Stimulated activated CD8-positive, alpha-beta memory T cell treated with anti-CD3 and anti-CD28 coated beads, Interleukin-7, amount 100 ng/mL, for 24 hours (primary cell): ENCODE data around the gene CPLX3.
"Not testable (repeated sequence)": the region's sequence is repeated elsewhere in the genome, so short reads cannot be mapped to it uniquely, and the experiment has no call there.

Experiments used
- DNase-seq: peaks from one replicate; pipeline ENCODE4 v3.0.0-alpha.2; 2020; ENCODE audit warnings: low read depth

The CPLX3 gene, protein sequence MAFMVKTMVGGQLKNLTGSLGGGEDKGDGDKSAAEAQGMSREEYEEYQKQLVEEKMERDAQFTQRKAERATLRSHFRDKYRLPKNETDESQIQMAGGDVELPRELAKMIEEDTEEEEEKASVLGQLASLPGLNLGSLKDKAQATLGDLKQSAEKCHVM

DNA sequence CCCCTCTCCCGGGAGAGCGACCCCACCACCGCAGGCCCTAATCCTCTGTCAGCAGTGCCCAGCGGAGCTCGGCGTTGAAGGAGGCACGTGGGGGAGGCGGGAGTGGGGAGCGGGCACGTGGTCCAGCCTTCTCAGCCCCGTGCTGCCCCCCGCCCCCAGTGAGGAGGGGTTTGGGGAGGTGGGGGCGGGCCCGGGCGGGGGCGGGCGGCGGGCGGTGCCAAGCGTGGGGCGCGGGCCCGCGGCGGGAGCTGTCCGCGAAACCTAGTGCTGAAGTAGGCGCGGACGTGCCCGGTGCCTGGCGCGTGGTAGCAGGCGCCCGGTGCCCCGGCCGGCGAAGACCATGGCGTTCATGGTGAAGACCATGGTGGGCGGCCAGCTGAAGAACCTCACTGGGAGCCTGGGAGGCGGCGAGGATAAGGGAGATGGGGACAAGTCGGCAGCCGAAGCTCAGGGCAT is at the start of gene CPLX3:
Gene CPLX3 (plus strand): TSS at position 264 of the 456 bp plus-strand sequence. CDS start 77 bp downstream, at position 341.
- no peak for DNase-seq

DNA sequence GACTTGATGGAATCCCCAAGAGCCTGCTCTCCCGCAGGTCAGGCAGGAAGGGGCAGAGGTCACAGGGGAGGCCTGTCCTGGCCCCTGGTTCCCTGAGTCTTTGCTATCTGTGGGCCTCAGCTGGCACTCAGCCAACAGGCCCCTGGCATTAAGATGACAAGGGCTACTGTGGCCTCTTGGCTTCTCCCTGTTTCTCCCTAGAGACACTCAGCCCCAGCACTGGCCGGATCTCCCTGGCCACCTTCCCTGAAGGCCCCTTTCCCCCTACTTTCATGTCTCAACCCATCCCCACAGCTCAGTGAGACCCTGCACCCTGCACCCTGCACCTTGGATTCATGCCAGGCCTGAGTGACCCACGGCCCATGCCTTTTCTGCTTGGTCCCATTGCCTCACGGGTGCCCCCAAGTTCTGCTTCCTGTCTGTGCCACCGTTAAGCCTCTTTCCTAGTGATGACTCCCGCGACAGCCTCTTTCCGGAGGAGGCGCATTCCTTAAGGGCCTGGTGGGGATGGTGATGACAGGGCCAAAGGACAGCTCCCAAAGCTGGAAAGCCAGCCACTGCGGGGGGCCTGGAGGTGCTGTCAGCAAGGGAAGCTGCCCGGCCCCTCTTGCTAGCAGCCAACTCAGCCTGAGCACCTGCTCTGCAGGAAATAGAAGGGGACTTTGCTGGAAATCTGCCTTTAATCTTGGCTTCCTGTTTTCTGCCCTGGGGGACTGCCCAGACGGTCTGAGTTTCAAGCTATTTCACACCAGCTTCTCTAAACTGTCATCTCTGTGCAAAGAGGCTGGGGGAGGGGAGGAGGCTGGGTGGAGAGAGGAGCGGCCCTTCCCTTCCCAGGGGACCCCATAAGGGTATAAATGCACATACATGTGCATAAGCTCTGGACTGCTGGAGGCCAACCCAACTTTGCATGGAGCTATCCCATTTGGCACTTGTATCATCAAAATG is 49.3 kb upstream of the CPLX3 start:
- DNase-seq: no peak

DNA sequence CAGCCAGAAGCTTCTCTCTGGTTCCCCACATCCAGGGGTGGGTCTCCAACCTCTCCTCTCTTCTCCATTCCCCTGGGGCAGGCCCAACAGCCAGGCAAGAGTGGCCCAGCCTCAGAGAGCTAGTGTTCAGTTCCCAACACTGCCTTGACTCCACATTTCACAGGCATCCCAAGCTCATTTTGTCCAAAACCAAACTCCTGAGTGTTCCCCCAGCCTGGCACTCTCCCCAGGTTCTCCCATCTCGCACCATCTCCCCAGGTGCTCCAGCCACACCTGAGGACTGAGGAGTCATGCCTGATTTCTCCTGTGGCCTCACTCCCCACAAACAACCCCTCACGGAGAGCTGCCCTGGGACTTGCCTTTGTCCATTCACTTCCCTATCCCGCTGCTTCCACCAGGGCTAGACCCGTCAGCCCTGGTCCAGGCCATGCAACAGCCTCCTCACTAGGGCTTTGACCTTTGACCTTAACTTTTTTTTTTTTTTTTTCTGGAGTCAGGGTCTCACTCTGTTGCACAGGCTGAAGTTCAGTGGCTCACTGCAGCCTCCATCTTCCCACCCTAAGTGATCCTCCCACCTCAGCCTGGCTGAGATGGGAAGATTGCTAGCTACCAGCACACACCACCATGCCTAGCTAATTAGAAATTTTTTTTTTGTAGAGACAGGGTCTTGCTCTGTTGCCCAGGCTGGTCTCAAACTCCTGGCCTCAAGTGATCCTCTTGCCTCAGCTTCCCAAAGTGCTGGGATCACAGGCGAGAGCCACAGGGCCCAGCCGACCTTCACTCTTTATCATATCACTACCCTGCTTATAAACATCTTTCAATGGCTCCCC is 48.4 kb upstream of the CPLX3 start:
- no peak for DNase-seq

DNA sequence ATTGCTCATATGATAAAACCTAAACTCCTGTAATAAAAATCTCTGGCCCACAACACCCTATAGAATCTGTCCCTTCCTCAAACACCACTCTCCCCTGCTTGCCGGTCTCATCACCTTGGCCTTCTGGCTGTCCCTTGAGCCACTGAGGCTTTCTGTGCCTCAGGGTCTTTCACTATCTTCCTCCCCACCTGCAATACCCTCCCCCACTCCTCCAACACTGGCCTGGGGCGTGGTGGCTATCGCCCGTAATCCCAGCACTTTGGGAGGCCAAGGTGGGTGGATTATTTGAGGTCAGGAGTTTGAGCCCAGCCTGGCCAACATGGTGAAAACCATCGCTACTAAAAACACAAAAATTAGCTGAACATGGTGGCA is 47.8 kb upstream of the CPLX3 start:
- DNase-seq: no peak

DNA sequence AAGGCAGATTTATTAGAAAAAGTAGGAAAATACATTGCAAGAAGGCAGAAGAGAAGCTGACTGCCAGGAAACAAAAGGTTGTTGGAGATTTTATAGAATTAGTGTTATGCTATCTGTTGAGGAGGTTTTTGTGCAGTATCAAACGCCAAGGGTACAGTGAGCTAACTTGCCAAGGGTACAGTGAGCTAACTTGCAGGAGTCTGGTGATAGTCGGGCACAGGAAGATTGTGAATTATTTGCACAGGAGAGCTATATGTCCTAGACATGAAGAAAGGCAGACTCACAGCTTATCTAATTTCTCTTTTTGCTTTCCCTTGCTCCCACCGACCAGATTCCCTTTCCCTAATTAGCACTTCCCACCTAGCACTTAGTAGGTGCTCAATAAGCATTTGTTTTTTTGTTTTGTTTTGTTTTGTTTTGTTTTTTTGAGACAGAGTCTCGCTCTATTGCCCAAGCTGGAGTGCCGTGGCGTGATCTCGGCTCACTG is 47.2 kb upstream of the CPLX3 start:
- no peak for DNase-seq

DNA sequence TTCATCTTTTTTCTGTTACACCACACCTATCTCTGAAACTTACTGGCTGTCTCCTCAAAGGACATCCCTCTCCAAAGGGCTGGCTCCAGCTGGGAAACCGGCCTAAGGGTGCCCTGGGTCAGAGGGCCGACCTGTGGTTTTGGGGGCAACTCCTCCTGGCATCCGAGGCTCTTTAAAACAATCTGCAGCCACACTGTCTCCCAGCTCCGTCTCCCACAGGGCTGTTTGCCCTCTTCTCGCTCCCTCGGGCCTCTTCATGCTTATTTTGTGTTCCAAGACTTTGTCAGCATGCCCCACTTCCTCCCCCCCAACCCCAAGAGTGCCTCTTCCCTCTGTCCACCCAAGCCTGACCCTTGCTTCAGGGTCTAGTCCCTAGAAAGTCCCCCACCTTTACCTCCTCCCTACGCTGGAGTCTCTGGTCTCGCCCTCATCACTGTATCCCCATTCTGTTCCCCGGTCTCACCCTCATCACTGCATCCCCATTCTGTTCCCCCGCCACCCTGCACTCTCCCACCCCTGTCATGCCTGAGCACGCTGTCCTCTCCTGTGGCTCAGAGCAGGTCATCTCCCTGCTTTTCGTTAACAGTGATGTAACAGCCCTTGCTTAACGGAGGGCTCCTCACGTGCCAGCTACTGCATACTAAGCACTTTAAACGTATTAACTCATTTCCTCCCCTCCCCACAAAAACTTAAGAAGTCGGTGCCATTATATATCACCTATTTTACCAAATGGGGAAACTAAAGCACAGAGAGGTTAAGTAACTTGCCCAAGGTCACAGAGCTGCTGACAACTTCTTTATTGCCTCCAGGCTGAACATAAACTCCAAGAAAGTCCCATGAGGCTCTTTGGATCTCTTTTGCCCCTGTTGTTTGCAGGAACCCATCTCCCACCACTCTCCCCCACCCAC is 45.6 kb upstream of the CPLX3 start:
- no peak for DNase-seq

DNA sequence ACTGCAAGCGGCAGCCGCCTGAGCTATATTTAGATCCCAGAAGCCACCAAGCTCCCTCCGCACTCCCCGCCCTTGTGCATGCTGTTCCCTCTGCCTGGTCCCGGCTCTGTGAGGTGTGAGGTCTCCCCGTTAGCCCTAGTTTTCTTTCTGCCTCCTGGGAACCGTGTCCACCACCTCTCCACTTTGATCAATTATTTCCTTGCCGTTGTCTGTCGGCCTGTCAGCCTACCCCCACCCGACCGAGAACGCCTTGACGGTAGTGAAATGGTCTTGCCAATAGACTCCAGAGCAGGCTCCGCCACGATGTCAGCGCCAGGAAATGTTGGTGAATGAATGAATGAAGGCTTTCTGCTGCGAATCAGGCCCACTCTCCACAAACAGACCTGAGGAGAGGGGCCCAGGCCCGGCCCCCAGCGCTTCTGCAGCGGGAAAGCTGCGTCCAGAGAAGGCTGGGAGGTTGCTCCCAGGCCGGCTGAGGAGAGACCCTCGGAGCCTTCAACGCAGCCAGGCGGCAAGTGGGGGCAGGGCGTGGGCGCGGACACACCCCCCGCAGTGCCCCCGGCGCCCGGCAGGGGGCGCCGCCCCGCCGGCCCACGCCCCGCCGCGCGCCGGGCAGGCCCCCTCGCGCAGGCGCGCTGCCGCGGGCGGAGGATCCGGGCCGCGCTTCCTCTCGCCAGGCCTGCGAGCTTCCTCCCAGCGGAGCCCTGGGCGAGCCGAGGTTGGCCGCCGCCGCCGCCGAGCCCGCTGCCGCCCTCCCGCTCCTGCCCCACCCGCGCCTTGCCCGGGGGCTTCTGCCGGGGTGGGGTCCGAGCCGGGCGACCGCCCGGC is 44.8 kb upstream of the CPLX3 start, which contains the start of gene CSK:
Gene CSK (plus strand): TSS at position 650 of the 828 bp plus-strand sequence. CDS start 16,218 bp downstream, outside the sequence.
- no peak for DNase-seq

DNA sequence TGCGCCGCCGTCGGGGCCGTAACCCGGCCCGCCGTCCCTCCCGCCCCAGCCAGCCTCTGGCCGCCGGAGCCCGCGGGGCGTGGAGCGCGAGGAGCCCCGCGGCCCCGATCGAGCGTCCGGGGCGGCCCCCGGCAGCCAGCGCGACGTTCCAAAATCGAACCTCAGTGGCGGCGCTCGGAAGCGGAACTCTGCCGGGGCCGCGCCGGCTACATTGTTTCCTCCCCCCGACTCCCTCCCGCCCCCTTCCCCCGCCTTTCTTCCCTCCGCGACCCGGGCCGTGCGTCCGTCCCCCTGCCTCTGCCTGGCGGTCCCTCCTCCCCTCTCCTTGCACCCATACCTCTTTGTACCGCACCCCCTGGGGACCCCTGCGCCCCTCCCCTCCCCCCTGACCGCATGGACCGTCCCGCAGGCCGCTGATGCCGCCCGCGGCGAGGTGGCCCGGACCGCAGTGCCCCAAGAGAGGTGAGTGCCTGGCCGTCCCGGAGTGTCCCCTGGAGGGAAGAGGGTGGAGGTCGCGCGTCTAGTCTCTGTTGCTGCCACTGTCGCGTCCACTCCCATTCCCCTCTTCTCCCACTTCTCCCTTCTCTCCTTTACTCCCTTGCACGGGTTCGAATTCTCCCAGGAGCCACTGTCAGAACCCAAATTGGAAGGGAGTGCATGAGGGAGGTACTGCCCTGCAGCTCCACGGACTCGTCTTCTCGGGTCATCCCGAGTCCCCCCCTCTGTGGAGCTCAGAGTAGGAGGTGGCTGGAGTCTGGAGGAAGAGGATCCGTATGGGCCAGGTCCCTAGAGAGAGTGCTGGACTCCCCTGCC is 44.0 kb upstream of the CPLX3 start:
- no peak for DNase-seq

DNA sequence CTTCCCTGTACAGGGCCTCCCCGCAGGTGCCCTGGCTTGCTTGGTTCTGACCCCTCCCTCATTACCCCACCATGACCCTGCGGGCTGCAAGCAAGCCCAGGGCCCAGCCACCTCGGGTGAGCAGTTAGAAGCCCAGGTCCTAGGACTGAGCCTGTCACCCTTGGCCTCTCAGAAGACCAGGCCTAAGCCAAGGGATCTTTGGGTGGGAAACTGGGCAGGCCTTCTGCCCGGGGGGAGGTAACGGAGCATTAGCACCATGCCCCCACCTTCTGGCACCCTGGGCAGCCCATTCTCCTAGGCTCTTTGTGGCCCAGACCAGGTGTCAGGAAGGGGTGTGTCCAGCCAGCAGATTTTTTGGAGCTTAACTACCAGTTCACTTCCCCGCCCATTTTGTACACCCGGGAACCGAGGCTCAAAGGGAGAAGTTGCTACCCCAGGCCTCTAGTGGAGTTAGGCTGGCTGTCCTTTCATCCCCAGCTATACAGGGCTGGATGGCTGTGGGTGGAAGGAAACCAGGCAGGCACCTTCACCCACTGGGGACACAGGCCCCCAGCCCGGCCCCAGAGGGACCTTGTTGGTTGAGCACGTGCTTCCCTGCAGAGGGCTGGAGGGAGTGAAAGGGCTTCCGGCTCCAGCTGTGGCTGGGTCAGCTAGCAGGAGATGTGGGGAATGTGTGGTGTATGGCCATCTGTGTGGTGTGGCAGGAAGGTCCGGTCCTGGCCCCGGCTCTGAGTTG is 43.2 kb upstream of the CPLX3 start:
- no peak for DNase-seq

DNA sequence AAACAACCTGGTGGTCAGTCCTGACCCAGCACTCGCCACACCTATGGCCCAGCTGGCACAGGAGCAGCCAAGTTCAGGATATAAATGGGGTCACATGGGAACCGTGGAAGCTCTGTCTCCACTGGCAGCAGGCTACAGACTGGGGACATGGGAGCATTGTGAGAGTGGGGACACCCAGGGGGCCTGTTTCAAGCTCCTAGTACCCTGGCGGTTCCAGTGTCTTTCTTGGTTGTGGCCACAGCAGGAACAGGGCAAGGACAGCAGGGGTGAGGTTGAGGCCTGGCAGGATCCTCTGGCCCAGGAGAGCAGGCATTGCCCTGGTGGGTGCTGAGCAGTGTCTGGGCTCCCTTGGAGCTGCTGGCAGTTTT is 42.6 kb upstream of the CPLX3 start:
- DNase-seq: no peak

DNA sequence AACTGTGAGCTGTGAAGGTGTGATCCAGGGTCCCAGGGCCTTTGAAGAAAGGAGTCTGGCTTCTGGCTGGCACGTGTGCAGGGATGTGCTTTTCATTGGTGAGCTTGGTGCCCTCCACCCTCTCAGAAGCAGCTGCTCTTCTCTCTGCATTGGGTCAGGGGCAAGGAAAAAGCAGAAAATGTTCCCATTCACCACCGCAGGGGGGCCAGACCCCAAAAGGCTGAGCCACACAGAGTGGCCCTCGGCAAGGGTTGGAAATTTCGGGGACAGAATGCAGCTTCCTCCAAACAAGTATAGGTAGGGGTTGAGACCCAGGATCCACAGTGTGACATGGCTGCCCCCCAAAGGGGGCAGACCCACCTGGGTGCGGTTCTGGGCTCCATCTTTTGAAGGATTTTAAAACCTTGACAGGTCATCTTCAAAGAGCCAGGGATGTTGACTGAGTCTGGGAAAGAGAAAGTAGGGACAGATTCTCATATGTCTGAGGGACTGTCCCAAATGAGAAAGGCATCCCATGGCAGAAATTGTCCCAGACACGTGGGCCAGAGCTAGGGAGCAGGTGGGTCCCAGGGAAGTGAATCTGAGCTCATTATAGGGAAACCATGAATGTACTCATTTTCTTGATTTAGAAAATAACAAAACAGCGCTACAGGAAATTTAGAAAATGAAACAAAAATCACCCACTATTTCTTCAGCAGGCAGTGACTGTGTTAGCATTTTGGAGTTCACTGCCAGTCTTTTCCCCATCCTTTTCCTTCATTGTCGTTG is 41.8 kb upstream of the CPLX3 start:
- DNase-seq: no peak

DNA sequence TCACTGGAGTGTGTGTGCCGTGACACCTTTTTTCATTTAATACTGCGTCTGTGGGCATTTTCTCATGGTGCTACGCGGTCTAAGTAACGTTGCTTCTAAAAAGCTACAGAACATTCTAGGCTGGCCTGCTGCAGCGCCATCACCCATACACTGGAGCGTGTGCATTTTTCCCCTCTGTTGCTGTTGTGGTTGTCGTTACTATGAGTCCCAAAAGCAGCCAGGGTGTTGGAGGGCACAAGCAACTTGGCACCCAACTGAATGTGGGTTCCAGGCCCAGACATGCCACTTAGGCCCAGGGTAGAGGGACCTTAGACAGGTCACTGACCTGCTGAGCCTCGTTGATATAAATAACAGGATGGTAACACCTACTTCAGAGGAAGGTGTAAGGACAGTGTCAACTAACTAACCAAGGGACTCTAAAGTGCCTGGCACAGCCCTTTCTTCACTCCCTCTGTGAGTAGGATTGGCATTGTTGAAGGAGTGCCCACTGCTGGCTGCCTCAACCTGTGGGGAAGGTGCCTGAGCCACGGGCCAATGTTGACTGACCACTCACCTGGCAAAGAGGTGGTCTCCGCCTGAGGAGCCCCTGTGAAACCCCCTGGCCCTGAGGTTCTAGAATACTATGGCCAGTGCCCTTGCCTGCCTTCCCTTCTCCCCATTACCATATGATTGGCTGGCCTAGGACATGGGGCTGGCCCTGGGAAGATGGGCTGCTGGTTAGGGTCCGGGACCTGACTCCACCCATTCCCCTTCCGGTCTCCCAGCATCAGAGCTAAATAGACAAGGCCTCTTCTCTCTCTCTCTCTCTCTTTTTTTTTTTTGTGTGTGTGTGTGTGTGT is 41.0 kb upstream of the CPLX3 start:
- DNase-seq: no peak

DNA sequence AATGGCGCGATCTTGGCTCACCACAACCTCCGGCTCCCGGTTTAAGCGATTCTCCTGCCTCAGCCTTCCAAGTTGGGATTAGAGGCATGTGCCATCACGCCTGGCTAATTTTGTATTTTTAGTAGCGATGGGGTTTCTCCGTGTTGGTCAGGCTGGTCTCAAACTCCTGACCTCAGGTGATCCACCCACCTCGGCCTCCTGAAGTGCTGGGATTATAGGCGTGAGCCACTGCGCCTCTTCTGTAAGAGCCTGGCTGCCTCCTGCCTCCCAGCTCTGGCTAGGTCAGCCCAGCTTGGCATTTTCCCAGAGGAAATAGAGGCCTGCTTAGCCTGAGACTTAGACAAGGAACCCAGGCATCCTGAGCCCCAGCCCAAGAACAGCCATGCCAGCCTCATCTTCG is 40.3 kb upstream of the CPLX3 start:
- DNase-seq: not testable (repeated sequence)

DNA sequence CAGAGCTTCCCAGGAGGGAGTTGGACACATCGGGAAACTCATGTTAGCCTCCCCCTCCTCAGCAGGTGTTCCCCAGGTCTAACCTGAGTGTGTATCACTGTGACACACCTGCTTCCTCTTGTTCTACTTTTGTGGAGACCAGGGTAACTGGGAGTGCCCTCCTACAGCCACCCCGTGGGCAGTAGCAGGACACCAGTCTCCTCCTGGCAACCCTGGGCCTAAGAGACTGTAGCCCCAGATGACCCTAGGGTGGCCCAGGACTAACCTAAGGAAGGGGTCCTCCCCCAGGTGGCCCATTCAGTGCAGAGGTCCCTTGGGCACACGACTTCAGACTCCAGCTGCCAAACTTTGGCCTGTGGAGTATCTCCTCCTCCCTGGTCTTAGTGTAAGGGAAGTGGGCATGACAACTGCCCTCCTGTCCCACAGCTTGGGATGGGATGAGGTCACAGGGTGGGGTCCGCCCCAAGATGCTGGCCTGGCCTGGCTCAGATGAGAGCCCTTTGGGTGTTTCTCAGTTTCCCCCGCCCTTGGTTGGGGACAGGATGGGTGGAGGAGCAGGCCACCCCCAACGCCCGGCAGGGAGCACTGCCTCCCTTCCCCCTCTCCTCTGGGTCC is 39.8 kb upstream of the CPLX3 start:
- DNase-seq: no peak

DNA sequence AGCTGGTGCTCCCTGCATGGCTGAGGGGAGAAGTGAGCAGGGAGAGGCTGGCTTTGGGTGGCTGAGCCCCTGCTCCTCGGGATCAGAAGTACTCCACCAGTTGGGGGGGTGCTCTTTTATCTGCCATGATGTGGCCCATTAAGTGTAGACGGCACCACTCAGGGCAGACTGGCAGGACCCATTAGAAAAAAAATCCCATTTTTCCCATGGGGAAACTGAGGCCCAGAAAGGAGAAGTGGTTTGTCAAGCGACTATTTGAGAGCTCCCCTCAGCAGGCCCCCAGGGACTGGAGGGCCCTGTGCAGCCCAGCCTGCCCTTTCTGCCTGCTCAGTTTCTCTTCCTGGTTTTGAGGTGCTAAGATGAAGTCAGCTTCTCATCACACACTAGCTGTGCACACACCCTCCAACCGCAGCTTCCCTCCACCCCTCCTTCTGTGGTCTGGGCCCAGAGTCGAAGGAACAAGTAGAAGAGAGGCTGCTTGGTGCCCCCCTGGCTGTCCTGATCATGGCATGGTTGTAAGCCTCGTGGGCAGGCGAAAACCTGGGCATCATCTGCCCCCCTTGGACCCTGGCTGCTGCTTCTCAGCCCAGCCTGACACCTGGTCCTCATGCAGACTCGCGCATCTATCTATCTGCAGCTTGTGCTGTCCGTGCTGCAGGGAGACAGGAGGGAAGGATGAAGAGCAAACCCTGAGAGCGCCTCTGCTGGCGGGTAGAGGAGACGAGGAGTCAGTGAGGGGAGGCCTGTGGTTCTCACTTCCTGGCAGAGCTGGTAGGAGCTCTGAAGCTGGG is 39.0 kb upstream of the CPLX3 start:
- DNase-seq: peak; percentile 76
